ENCODE results near the gene H2BK1.

Gene H2BK1

DNA sequence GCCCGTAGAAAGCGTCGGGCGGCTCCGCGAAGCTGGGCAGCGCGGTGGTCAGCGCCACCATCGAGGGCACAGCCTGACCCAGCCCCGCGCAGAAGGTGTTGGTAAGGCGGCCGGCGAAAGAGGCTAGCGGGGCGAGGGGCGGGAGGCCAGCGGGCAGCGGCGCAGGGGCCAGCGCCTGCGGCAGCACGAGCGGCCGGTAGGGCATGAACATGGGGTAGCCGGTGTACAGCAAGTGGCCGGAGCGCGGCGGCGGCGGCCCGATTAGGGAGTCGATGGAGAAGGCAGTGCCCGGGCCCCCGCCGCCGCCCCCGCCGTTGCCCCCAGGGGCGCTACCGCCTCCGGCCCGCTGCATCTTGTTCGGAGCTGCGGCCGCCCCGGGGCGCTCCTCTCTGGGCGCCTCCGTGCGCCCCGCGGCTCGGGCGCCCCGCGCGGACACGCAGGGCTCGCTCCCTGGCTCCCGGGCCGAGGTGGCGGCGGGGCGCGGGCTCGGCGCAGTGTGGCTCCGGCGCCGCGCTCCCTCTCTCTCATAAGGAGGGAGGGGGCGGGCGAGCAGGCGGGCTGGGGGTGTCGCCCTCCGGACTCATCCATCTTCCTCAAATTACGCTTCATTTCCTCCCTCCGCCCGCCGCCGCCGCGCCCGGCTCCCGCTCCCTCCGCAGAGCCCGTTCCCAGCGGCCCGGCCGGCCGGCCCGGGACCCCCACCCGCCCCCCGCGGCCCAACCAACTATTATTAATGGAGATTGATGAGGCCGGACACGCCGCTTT is 42.9 kb downstream of the H2BK1 start, which contains the start of gene GBX1:
TSS of gene GBX1 (minus strand) at position 498 of the 765 bp plus-strand sequence. CDS start at position 352, 146 bp downstream.
- whole genome bisulfite sequencing (ENCODE audit: extremely low coverage, insufficient coverage, low lambda C conversion rate): no CpG with 5 or more reads among the region's 101 CpGs

DNA sequence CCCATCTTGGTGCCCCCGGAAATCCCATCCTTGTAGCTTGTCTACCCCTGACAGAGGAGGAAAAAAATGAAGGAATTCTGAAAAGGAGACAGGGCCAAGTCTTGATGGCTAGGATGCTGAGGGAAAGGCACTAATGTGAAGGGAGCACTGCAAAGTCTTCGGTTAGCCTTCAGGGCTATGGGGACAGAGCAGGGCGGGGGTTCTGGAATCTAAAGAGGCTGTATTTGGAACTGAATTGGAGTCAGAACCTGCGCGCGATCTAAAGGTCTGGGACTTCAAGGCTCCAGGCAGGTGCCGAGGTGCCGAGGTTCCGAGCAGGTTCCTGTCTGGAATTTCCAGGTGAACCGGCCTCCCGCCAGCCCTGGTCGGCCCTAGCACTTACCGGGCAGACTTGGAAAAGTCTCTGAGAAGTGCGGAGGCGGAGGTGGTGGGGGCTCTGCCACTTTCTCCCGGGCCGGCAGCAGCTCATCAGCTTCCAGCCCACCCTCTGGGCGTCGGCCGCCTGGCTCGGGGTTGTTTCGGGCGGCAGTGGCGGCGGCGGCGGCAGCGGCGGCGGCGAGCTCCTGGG is 43.6 kb downstream of the H2BK1 start:
- H3K36me3 ChIP-seq (ENCODE audit: control insufficient read depth, insufficient read depth, low read length): no peaks in the 10 kb centered on the region
- no CpG with 5 or more reads among the region's 31 CpGs for WGBS (ENCODE audit: extremely low coverage, insufficient coverage, low lambda C conversion rate)
- no peak overlapping the region for H2BK15ac ChIP-seq (replicated peaks; ENCODE audit: low read depth)
- no peak overlapping the region for H3K56ac ChIP-seq (ENCODE audit: low read length)
- no peak overlapping the region for H3K23ac ChIP-seq (ENCODE audit: low read length)
- no peak overlapping the region for H4K5ac ChIP-seq (ENCODE audit: low read length)
- no peak overlapping the region for H2BK5ac ChIP-seq (ENCODE audit: low read length)
- no peaks in the 10 kb centered on the region for H3K79me2 ChIP-seq (ENCODE audit: control insufficient read depth, insufficient read depth, low read length)
- H3K4me2 ChIP-seq (ENCODE audit: low read length): no peak overlapping the region
- no peak overlapping the region for H2BK120ac ChIP-seq (ENCODE audit: low read depth, low read length)
- no peak overlapping the region for H3K27ac ChIP-seq (ENCODE audit: low read depth, low read length)
- H3K18ac ChIP-seq (ENCODE audit: low read length): no peak overlapping the region
- H3K4ac ChIP-seq (ENCODE audit: low read depth, low read length): no peak overlapping the region
- H3K79me1 ChIP-seq (ENCODE audit: low read length): no peaks in the 10 kb centered on the region
- H3K9ac ChIP-seq (ENCODE audit: low read length): no peak overlapping the region
- H3K4me1 ChIP-seq (ENCODE audit: control insufficient read depth, low read depth, low read length): peaks cover 6% of the 10 kb centered on the region
- DNase-seq: no peak
- no peak overlapping the region for H3K4me3 ChIP-seq (ENCODE audit: low read length)
- no peak overlapping the region for H4K8ac ChIP-seq (ENCODE audit: low read depth, low read length)
- H2AK5ac ChIP-seq (ENCODE audit: low read length): no peak overlapping the region
- H3K27me3 ChIP-seq (ENCODE audit: insufficient read depth, low read length, poor library complexity): peaks cover 44% of the 10 kb centered on the region

More for the DNA sequence above, 42.9 kb downstream of the H2BK1 start, which contains the start of gene GBX1:
- H2BK120ac ChIP-seq (ENCODE audit: low read depth, low read length): no peak within 1 kb of the TSS
- no peak within 1 kb of the TSS for H3K23ac ChIP-seq (ENCODE audit: low read length)
- no peaks in the 10 kb centered on the region for H3K79me1 ChIP-seq (ENCODE audit: low read length)
- no peak for DNase-seq
- no peak within 1 kb of the TSS for H3K27ac ChIP-seq (ENCODE audit: low read depth, low read length)
- no peak within 1 kb of the TSS for H4K5ac ChIP-seq (ENCODE audit: low read length)
- peak within 1 kb of the TSS; percentile 60 for H3K56ac ChIP-seq (ENCODE audit: low read length)
- no peak within 1 kb of the TSS for H2AK5ac ChIP-seq (ENCODE audit: low read length)
- no peak within 1 kb of the TSS for H4K8ac ChIP-seq (ENCODE audit: low read depth, low read length)
- no peaks in the 10 kb centered on the region for H3K79me2 ChIP-seq (ENCODE audit: control insufficient read depth, insufficient read depth, low read length)
- peaks cover 44% of the 10 kb centered on the region for H3K27me3 ChIP-seq (ENCODE audit: insufficient read depth, low read length, poor library complexity)
- H3K18ac ChIP-seq (ENCODE audit: low read length): peak within 1 kb of the TSS; percentile 24
- H3K36me3 ChIP-seq (ENCODE audit: control insufficient read depth, insufficient read depth, low read length): no peaks in the 10 kb centered on the region
- H3K4ac ChIP-seq (ENCODE audit: low read depth, low read length): no peak within 1 kb of the TSS
- no peak within 1 kb of the TSS for H2BK15ac ChIP-seq (replicated peaks; ENCODE audit: low read depth)
- H3K4me1 ChIP-seq (ENCODE audit: control insufficient read depth, low read depth, low read length): peaks cover 6% of the 10 kb centered on the region
- H3K4me2 ChIP-seq (ENCODE audit: low read length): peak within 1 kb of the TSS; percentile 53
- H2BK5ac ChIP-seq (ENCODE audit: low read length): no peak within 1 kb of the TSS
- H3K4me3 ChIP-seq (ENCODE audit: low read length): no peak within 1 kb of the TSS
- peak within 1 kb of the TSS; percentile 44 for H3K9ac ChIP-seq (ENCODE audit: low read length)

DNA sequence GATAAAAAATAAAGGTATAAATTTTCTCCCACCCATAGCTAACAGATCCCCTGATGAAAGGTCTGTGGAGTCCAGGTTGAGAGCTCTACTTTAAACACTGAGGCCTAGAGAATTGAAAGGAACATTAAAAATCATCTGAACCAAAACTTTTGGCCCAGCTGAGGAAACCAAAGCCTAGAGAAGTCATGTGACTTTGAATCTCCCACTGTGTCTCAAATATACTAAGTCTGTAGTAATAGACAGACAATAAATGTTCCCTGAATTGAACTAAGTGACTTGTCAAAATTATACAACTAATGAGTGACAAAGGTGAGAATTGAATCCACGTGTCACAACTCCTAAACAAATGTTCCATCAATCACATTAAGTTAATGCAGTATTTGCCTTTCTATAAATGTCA is 48.5 kb downstream of the H2BK1 start:
- Histone ChIP-seq H3K79me2 (ENCODE audit: control insufficient read depth, insufficient read depth, low read length) (no peaks in the 10 kb centered on the region), H2AK5ac (ENCODE audit: low read length) (no peak overlapping the region), H2BK5ac (ENCODE audit: low read length) (no peak overlapping the region), H3K4me2 (ENCODE audit: low read length) (no peak overlapping the region), H3K4me1 (ENCODE audit: control insufficient read depth, low read depth, low read length) (no peaks in the 10 kb centered on the region), H2BK15ac (replicated peaks; ENCODE audit: low read depth) (no peak overlapping the region), H3K4me3 (ENCODE audit: low read length) (no peak overlapping the region), H3K4ac (ENCODE audit: low read depth, low read length) (no peak overlapping the region), H4K5ac (ENCODE audit: low read length) (no peak overlapping the region), H2BK120ac (ENCODE audit: low read depth, low read length) (no peak overlapping the region), H3K36me3 (ENCODE audit: control insufficient read depth, insufficient read depth, low read length) (no peaks in the 10 kb centered on the region), H3K27me3 (ENCODE audit: insufficient read depth, low read length, poor library complexity) (peaks cover 22% of the 10 kb centered on the region), H3K18ac (ENCODE audit: low read length) (no peak overlapping the region), H3K56ac (ENCODE audit: low read length) (no peak overlapping the region), H3K9ac (ENCODE audit: low read length) (no peak overlapping the region), H3K23ac (ENCODE audit: low read length) (no peak overlapping the region), H3K79me1 (ENCODE audit: low read length) (no peaks in the 10 kb centered on the region), H4K8ac (ENCODE audit: low read depth, low read length) (no peak overlapping the region), H3K27ac (ENCODE audit: low read depth, low read length) (no peak overlapping the region)
- no CpG with 5 or more reads among the region's 1 CpG for WGBS (ENCODE audit: extremely low coverage, insufficient coverage, low lambda C conversion rate)
- DNase-seq: no peak
